Activated CD4-positive, alpha-beta T cell treated with anti-CD3 and anti-CD28 coated beads, Interleukin-2, amount 50 U/mL, for 48 hours (primary cell): ENCODE results near the gene TNKS2.
"Not testable (repeated sequence)": the region's sequence is repeated elsewhere in the genome, so short reads cannot be mapped to it uniquely, and the experiment has no call there.

Source experiments
- DNase-seq, 2 experiments: peaks; one replicate each; pipeline ENCODE4 v3.0.0-alpha.2; 2020

Gene TNKS2

GRCh38 chr10:91797048-91797690 lies 1.1 kb upstream of the TNKS2 start:
- DNase-seq: no peak

DNA sequence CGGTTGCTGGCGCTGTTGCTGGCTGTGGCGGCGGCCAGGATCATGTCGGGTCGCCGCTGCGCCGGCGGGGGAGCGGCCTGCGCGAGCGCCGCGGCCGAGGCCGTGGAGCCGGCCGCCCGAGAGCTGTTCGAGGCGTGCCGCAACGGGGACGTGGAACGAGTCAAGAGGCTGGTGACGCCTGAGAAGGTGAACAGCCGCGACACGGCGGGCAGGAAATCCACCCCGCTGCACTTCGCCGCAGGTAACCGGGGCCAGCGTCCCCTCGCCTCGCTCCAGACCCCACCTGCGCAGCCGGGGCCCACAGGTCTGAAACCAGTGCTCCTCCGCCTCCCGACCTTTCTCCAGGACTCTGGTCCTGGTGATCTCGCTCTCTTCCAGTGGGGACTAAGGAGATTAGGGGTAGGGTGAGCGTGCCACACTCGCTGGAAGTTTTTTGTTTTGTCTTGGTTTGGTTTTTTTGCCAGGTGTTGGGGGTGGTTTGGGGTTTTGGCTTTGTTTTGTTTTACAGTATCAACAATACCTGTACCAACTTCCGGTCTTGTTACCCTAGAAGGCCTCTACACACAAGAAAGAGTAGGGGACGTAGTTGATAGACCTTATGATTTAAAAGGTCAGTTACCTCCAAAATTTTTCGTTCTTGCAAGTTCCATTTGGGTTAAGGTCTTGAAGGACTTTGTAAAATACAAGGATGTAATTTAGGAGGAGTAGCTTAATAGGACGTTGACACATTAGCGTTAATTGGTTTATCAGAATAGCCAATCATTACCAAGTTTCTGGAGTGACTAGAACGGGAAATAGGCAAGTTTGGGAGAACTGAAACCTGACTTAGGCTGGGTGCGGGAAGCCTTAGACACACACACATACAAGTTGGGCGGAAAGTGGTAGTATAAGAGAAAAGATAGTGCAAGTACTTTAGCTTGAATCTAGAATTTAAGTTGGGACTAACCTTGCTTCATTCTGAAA lies 704 bp downstream of the TNKS2 start:
- DNase-seq: peak; percentile 4 to 49

DNA sequence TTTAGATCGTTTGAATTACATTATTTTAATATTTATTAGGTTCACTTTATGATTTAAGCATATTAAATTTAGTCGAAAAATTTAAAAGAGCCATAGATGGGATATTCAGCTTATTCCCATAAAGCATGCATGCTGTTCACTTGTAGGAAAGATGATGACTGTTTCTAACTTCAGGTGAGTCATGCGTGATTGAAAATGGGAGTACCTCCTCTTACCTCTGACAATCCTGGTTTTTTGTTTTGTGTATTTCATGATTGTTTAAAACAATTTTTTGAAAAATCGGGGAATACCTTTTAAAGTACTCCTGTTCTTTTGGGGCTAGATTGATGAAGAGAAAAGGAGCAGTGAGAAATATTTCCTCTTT lies 1.4 kb downstream of the TNKS2 start:
- DNase-seq: no peak

GRCh38 chr10:91800182-91800581 lies 2.0 kb downstream of the TNKS2 start:
- DNase-seq: no peak

DNA sequence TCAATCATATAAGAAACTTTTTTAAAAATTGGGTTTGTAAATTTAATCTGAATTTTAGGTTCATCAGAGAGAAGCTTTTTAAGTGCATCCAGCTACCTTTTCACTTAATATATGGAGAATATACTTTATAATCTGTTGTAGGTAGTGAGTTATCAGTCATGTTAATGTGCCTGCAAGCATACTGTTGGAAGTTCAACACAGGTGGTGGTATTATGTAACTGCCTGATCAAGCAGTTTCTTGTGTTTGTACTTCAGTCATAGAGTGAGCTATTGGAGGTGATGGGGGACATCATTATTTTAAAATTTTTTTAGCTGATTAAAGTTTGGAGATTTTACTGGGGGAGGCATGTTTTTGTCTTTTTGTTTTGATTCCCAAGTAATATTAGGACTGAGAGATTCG lies 2.5 kb downstream of the TNKS2 start:
- DNase-seq: no peak

DNA sequence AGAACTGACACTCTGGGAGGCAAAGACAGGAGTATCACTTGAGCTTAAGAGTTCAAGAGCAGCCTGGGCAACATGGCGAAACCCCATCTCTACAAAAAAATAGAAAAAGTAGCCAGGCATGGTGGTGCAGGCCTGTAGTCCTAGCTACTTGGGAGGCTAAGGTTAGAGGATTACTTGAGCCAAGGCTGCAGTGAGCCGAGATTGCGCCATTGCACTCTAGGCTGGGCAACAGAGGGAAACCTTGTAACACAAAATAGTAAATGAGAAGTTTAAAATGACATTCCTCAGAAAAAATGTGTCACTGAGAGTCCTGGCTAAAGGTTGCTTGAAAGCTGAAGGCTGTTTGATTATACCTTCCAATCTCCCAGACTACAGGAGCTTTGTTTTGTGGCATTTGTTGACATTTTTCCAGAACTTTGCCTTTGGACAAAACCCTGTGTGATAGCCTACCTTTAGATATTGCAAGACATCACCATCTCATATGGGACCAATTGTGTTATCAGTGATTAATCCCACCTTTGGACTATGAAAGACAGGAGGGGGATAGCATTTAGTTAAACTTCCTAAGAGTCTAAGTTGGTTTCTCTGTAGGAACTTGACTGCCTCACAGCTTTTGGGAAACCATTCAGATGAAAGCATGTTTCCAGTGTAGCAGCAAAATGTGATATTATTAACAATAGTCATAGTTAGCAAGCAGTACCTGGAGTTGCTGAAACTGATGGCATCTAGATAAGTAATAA lies 5.3 kb downstream of the TNKS2 start:
- no peak for DNase-seq

- DNase-seq: no peak
Measured at GRCh38 chr10:91804126-91804510, 5.9 kb downstream of the TNKS2 start.

DNA sequence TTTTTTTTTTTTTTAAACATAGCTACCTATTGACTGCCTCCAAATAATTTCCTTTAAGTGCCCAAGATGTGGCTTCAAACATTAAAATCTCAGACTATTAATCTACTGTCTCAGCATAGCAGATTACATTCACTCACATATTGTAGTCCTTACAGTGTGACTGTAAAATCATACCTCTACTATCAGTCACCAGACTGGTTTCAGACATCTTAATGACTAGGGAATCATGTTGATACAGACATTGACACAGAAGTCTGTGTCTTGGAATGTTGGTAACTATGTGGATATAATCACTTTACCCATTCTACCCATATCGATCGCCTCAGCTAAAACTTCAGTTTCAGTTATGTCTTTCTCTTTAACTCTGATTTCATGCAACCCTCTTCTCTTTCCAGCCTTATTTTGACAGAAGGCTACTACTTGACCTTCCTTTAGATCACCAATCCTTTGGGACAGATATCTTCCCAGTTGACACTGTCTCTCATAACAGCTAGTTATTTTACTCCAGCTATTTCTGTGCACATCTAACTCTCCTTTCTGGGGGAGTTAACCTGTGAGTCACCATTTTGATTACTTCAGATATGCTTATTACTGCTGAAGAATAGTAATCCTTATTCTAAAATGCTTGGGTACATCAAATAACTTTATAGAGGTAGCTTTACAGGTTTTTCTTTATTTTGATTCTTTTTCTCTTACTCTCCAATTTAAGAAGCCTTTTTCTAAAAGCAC lies 7.0 kb downstream of the TNKS2 start:
- no peak for DNase-seq

DNA sequence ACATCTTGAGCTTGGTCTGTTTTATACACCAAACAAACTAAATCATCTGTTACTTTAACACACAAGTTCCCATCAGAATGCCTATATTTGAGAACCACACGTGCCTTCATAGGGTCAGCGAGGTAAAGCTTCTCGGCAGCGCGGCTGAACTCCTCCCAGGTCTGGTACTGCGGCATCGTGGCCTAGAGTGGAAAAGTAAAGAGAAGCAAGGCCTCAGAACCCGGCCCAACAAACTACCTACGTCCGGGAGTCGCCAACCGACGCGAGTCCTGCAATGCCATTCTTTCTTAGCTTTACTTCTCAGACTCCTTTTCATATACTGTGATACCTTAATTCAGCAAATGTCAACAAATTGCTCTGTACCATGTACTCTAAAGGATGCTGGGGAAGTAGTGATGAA lies 9.0 kb downstream of the TNKS2 start:
- DNase-seq: not testable (repeated sequence)

GRCh38 chr10:91813251-91813650 lies 15.0 kb downstream of the TNKS2 start:
- DNase-seq: no peak

- no peak for DNase-seq
Measured at GRCh38 chr10:91816981-91817380, 18.8 kb downstream of the TNKS2 start.

DNA sequence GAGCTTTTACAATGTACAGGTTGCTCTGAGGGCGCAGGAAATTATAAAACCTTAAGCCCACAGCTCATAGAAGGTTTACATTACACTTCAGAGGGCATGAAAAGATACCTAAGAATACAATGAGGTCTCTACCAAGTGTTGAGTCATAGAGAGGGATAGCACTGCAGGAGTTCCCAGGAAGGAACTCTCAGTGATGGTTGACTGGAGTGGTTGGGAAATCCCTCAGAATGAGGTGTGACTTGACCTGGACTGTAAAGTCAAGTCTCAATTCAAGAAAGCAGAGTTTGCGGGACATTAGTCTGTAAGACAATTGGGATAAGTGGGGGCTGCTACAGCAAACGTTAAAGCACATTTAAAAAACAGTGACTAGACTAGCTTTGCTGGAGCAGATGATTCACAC lies 21.9 kb downstream of the TNKS2 start:
- no peak for DNase-seq

GRCh38 chr10:91824076-91824475 lies 25.9 kb downstream of the TNKS2 start:
- no peak for DNase-seq

- no peak for DNase-seq
Measured at GRCh38 chr10:91829268-91829667, 31.0 kb downstream of the TNKS2 start.

DNA sequence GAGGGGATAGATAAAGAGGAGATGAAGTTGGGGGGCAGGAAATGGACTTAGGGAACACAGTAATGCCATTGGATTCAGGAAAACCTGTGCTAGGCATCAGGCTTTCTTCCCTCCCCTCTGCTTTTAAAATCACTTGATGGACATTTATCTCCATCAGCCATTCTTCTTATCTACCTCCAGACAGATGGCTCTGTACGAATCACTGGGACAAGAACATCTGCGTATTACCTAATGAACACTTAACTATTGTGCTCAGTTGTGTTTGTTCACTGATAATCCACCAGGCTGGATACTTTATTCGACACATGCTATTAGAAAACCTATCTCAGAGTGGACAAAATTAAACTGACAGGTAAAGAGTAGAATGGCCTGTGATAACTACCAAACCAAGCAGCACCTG lies 40.0 kb downstream of the TNKS2 start:
- DNase-seq: no peak

DNA sequence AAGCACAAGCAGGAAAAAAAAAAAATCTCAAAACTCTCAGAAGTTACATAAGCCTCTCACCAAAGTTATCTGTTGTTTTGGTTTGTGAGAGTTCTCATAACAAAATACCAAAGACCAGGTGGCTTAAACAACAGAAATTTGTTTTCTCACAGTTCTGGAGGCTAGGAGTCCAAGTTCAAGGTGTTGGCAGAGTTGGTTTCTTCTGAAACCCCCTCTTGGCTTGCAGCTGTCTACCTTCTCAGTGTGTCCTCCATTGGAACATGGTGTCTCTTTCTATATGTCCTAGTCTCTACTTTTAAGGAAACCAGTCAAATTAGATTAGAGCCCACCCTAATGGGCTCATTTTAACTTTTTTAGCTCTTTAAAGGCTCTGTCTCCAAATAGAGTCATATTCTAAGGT lies 44.9 kb downstream of the TNKS2 start:
- no peak for DNase-seq

DNA sequence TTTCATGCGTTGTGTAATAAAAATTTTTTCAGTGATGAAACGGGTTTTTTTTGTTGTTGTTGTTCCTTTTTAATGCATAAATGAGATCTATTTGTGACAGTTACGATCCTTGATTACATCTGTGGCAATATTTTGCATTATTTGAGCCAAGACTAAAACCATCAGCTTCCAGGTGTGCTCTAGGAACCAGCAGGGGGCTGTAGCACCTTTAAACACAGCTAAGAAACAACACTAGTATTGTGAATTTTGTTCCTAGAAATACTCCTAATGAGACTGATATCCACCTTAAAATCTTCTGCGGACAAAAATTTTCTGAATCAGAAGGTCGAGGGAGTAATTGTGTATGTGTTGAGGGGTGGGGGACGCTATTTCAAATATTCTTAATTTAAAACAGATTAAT lies 58.4 kb downstream of the TNKS2 start:
- no peak for DNase-seq

DNA sequence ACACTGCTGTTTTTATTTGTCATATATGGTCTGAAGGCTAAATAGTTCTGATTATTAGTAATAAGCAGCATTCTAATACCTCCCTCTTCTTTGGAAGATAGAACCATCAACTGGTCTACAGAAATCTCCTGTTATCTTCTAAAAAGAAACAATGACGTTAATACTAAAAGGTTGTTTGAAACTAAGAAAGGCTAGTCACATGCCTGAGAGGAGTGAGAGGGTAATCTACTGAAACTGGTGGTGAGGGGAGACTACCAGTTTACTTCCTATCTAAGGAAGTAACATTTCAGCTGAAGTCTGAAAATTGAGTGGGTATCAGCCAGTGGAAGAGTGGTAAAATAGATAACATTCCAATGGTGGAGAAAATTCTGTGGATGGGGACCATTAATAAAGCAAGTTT lies 62.7 kb downstream of the TNKS2 start:
- DNase-seq: no peak

- no peak for DNase-seq
Measured at GRCh38 chr10:91864099-91864498, 65.9 kb downstream of the TNKS2 start.

GRCh38 chr10:91864744-91865143 lies 66.5 kb downstream of the TNKS2 start:
- DNase-seq: no peak

DNA sequence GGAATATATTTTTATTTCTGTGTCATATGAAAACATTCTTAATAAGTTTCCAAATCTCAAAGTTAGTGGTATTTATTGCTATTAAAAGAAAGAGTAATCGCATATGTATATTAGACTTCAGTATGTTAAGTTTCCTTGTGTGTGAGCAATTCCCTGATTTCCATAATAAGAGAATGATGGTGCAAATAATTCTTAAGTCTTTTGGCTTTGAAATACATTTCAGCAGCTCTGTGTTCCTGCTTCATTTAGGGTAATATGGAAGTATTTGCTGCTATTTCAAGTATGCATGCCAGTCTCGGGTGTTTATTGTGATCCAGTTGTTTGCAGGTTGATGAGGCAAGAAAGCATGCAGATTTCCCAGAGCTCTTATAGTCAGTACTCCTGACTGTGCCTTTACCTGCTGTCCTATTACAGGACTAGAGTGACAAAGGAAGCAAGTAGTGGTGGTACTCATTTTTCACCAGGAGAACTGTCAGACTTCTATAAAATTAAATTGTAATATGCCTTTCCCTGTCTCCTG lies 67.4 kb downstream of the TNKS2 start:
- no peak for DNase-seq

DNA sequence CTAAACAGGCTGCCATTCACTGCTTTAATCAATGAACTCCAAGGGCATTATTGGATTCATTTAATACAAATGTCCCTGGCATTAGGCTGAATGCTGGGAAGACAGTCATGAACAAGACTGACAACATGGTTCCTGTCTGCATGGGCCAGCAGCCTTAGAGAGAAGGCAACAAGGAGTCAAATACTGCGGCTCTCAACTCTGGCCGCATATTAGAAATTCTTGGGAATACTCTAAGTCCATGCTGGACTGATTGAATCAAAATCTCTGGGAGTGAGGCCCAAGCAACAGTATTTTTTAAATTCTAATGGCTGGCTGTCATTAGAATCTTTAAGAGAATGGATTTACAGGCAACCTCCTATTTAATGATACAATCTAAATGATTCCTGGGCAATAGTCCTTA lies 76.9 kb downstream of the TNKS2 start:
- no peak for DNase-seq

GRCh38 chr10:91875779-91876178 lies 77.6 kb downstream of the TNKS2 start:
- DNase-seq: no peak
